Islet of Langerhans (tissue), 1 donor: Measurements from ENCODE around the gene CTNNA3.

Experiments
- FAIRE-seq: peaks from one replicate; lab custom pipeline; 2011; peaks lifted over from hg19 to GRCh38; lab: Jason Lieb, UNC

The CTNNA3 gene

DNA sequence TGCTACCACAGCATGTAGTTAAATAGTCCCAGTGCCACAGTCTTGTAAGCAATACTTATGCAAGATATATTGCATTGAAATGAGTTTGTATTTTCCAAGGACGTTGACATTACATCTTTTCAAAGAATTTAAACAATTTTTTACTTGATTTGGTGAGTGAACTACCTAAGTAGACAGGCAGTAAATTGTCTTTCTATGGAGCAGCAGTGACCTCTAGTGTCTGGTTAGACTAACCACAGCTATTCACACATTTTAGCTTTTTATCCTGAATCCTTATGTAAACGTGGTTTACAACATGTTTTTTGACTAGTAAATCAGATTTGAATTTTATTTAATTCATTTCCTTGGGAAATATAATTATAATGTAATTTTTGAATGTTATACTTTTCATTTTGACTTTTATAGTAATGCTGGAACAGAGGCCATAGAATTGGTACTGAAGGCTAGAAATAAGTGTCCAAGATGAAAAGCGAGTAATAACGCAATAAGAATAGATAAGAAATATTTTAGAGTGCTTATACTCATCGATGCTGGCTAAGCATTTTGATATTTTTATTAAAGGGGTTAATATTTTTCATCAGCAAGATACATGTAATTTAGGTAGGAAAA is 764.6 kb downstream of the CTNNA3 start:
- FAIRE-seq = peak; percentile 97

GRCh38 chr10:66929375-66929774 is 766.6 kb downstream of the CTNNA3 start:
- FAIRE-seq = no peak

GRCh38 chr10:66928776-66929175 is 767.2 kb downstream of the CTNNA3 start:
- no peak for FAIRE-seq

GRCh38 chr10:66927971-66928770 is 767.8 kb downstream of the CTNNA3 start:
- no peak for FAIRE-seq

DNA sequence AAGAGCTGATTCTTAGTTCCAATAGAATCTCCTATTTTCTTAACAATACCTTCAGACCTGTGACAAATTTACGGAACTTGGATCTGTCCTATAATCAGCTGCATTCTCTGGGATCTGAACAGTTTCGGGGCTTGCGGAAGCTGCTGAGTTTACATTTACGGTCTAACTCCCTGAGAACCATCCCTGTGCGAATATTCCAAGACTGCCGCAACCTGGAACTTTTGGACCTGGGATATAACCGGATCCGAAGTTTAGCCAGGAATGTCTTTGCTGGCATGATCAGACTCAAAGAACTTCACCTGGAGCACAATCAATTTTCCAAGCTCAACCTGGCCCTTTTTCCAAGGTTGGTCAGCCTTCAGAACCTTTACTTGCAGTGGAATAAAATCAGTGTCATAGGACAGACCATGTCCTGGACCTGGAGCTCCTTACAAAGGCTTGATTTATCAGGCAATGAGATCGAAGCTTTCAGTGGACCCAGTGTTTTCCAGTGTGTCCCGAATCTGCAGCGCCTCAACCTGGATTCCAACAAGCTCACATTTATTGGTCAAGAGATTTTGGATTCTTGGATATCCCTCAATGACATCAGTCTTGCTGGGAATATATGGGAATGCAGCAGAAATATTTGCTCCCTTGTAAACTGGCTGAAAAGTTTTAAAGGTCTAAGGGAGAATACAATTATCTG is 768.6 kb downstream of the CTNNA3 start:
- FAIRE-seq = no peak

GRCh38 chr10:66926841-66927240 is 769.2 kb downstream of the CTNNA3 start:
- no peak for FAIRE-seq

DNA sequence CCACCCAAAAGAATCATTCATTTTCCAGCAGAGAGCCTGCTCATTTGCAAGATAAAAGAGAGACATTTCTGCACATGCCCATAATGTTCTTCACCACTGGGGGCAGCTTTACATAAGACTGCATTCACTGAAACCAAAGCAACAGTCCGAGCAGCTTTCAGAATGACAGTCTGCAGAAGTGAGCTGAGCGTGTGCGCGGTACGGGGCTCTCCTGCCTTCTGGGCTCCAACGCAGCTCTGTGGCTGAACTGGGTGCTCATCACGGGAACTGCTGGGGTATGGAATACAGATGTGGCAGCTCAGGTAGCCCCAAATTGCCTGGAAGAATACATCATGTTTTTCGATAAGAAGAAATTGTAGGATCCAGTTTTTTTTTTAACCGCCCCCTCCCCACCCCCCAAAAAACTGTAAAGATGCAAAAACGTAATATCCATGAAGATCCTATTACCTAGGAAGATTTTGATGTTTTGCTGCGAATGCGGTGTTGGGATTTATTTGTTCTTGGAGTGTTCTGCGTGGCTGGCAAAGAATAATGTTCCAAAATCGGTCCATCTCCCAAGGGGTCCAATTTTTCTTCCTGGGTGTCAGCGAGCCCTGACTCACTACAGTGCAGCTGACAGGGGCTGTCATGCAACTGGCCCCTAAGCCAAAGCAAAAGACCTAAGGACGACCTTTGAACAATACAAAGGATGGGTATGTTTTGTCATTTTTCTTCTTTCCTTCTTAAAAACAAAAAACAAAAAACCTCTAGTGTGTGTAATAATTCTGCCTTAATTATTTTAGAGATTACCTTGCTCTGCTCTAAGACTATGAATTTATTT is 769.9 kb downstream of the CTNNA3 start, which contains the start of gene LRRTM3:
Gene LRRTM3, plus strand, starts transcription at position 141 of the 820 bp plus-strand sequence.
- peak; percentile 73 for FAIRE-seq

DNA sequence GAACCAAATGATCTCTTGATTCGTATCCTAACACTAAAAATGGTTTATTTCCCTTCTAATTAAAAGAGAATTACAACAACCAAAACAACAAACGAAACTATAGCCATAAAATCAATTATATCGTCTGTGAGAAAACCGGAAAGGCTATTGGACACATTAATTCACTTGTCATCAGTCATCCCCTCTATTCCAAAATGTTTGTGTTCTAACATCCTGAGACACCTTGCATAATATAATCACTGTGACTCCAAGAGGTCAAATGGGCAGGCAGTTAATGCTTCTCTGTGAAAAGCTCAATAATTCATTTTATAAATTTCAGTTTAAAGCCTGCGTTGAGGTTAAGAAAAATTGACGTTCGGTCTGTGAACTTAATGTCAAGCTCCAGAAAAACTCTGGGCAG is 770.6 kb downstream of the CTNNA3 start:
- peak; percentile 21 for FAIRE-seq

DNA sequence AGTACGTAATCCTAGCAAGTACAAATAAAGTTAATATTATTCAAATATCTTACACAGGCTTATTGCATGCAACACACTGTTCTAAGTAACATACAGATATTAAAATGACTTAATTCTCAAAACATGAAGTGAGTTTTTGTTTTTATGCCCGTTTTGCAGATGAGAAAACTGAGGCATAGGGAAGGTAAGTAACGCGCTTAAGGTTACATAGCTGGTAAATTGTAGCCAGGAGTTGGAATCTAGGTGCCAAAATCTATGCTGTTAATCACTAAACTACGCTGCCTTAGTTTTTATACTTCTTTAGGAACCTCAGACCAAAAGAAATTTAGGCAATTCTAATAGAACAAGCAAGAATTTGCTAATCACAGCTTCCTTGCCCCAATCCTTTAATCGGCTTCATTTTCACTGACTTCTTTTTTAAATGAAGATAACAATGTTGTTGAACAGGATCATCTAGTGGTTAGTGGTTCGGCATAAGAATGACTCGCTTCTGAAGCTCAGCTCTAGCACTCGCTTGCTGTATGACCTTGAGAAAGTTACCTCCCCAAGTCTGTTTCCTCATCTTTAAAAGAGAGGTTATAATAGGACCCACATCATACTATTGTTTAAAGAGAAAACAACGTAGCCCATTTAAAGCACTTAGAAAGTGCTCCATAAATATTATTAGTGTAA is 771.2 kb downstream of the CTNNA3 start:
- FAIRE-seq = no peak

DNA sequence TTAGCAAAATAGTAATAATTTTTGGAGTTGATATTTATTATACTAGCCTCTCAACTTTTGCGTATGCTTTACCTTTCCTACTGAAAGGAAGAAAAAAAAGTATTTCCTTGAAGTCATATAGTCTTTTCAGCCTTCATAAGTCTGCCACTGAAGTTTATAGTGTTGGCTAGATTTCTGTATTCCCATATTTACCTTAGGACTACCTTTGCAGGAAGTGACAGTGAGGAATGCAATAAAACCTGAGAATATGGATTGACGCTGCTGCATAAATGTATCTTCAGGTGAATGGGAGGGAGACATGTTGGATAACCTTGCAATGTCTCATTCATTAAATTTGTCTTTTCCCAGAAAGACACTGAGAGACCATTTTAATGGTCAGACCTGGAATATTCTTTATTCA is 776.7 kb downstream of the CTNNA3 start:
- no peak for FAIRE-seq

DNA sequence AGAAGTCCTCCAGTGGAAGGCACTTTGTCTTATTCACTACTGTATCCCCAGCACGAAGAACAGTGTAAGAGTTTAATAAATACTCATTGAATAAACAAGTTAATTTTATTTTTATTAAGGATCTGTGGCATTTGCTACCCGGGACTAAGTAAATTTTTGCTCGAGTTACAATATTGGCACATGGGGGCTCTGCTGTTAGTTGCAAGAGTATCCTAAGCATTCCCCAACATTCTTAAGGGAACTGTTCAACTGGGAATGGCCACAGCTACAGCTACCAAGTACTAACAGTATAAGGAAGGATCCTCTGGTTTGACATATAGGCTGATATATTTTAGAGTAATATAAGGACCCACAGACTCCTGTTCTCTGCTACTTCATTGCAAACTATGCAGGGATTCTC is 778.9 kb downstream of the CTNNA3 start:
- FAIRE-seq = no peak

DNA sequence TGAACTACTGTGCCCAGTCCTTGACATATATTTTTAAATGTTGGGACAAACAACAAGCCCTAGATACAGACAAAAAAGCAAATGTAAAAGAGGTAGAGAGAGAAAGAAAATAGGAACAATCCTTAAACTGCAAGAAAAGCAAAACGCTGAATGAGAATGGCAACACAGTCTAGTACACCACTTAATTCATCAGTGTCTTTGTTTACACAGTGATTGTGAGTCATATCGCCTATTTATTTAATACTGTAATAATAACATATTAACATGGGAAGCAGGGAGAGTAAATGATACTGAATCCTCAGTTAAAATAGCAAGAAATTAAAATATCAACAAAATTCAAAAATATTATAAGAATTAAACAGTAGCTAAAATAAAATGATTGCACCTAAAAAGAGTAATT is 780.0 kb downstream of the CTNNA3 start:
- peak; percentile 94 for FAIRE-seq

- no peak for FAIRE-seq
Observed at GRCh38 chr10:66910671-66911070, 785.3 kb downstream of the CTNNA3 start.

DNA sequence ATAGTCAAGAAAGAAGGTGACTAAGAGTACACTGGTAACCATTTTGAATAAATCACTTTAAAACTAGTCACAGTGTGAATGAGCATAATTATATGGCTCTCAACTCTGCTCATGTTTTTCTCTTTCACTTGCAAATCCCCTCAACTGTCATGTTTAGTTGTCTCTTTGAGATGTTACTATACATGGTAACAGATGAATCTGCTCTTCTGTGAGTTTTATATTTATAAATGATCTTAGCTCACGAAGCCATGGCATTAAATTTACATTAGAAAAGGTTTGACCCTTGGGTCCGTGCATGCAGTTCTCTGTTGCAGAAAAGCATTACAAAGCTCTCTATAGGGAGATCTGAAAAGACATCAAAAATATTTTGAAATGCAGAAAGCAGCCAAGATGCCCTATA is 803.1 kb downstream of the CTNNA3 start:
- FAIRE-seq = no peak

- no peak for FAIRE-seq
Observed at GRCh38 chr10:66888237-66888636, 807.8 kb downstream of the CTNNA3 start.

DNA sequence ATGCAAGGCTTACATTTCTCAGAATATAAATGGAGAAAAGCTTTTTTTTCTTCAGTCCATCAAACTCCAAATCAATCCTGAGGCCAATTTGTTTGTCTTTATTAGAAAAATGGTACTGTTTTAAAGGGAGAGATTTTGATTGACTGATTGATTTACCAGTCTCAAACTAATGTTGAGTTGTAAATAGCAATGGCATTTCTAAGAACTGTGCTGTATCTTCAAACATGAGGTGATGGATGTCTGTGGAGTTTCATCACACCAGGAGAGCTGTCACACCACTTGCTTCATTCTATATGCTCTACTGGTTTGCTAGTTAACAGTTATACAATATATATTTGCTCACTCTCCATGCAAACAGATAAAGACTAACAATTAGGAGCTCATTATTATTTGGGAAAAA is 809.1 kb downstream of the CTNNA3 start:
- no peak for FAIRE-seq

DNA sequence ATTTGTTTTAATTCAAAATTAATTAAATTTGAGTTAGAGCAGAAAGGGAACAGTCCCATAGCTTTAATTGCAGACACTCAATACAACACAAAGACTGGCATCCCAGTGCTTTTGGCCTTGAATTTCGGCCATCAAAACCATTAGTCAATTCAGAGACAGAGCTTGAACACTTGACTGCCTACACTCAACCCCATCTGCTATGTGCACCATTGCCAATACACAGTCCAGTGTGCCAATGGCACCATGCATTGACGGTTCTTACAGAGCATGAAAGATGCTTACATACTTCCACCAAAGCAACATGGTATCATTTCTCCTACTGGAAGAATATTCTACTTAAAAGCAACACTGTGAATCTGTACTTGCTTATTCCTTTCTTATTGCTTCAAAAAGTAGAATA is 813.7 kb downstream of the CTNNA3 start:
- no peak for FAIRE-seq

GRCh38 chr10:66881814-66882213 is 814.2 kb downstream of the CTNNA3 start:
- no peak for FAIRE-seq

DNA sequence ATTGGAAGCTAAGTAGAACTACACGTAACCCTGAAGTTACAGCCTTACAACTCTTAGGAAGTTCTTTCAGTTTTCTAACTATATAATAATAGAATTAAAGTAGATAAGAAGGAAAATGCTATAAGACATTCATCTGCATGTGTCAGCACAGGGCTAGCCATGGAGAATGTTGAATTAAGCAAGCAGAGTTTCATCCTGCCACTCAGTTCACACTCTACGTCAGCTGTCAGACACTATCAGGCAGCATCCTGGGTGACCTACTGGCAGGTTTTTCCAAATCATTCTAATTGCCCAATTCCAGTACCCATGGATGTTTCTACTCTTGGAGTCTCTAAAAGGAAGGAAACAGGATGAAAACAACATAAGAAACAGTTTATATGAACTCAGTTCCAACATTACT is 815.2 kb downstream of the CTNNA3 start:
- FAIRE-seq = no peak

DNA sequence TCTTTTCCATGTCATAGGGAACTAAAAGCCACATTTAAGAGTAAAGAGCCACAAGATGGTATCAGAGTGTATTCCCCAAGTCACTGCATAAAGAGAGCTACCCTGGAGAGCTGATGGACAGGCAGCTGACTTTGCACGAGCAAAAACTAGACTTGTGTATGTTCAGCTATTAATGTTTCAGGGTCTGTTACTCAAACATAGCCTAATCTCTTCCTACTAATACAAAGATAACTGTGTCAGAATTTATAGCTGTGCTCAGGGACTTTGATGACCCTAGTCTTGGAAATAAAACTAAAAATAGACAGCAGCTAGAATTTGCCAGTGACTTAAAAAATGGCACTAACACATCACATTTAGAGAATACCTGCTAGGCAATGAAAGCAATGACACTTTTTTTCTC is 815.7 kb downstream of the CTNNA3 start:
- no peak for FAIRE-seq

DNA sequence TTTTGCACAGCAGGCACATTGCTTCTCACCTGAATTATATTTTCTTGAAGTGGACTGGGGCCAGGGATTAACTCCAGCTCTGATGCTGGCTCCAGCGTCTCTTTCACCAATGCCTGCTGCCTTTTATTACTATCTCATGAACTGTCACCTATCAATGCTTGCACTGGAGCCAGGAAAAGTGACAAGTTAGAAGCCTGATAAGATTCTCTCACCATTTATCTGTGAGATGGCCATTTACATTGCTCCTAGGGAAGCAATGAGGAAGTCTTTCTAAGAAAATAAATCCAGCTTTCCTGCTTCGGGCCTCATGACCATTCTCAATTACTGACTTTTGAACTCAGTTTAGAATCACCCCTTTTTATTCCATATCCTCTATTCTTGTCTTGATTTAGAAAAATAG is 818.6 kb downstream of the CTNNA3 start:
- FAIRE-seq = no peak

- no peak for FAIRE-seq
Observed at GRCh38 chr10:66869635-66870034, 826.4 kb downstream of the CTNNA3 start.
